Ectodermal cell (in vitro differentiated cells): Measurements from ENCODE around the gene PNPLA6.

Source experiments
- H3K27ac ChIP-seq: 2 replicates; pipeline ENCODE4 v1.7.0; 2013; ENCODE audit warnings: mild to moderate bottlenecking, low read depth, low read length; ENCODE audit not compliant: insufficient read depth, poor library complexity, severe bottlenecking
- H3K27me3 ChIP-seq: 2 replicates; pipeline ENCODE4 v1.7.0; 2013; ENCODE audit warnings: mild to moderate bottlenecking, low read length; ENCODE audit not compliant: insufficient read depth, control insufficient read depth, poor library complexity, severe bottlenecking
- H3K36me3 ChIP-seq: one replicate; pipeline ENCODE4 v1.7.0; 2013; ENCODE audit warnings: low read length; ENCODE audit not compliant: control insufficient read depth, insufficient read depth
- H3K4me1 ChIP-seq: one replicate; pipeline ENCODE4 v1.7.0; 2013; ENCODE audit warnings: low read length; ENCODE audit not compliant: control insufficient read depth, insufficient read depth
- H3K4me3 ChIP-seq: 2 replicates; pipeline ENCODE4 v1.7.0; 2013; ENCODE audit warnings: low read depth, low read length, control low read depth; ENCODE audit not compliant: insufficient read depth
- H3K9me3 ChIP-seq: 2 replicates; pipeline ENCODE4 v1.7.0; 2013; ENCODE audit warnings: mild to moderate bottlenecking, low read length, moderate library complexity; ENCODE audit not compliant: control insufficient read depth
- WGBS, 2 experiments: methylation state at CpG; one replicate each; pipeline ENCODE4 v1.1.7; 2013; ENCODE audit warnings: missing lambda C conversion rate in 2 of 2; 5-methylcytosine and 5-hydroxymethylcytosine counted together

The PNPLA6 gene

DNA sequence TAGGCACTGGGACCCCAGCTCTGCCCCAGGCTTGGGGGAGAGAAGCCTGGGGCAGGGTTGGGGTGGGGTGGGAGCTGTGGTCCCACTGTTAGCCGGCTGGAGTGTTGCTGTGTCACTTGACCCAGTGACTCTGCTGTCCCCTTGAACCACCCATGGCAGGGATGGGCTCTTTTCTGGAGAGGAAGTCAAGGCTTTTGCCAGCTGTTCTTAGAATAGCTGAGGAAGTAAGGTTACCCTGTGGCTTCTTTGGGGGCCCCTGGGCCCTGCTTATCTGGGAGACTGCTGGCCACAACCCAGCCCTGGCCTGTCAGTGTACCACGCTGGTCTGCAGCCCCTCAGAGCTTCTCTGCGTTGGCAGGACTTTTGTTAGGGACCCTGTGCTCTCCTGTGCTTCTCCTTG lies 9.1 kb downstream of the PNPLA6 start:
- 93 to 97% methylated on average over 3 of the region's 3 CpGs for WGBS, 2 experiments
- no peak overlapping the region for H3K4me3 ChIP-seq
- H3K9me3 ChIP-seq: no peaks in the 10 kb centered on the region
- no peak overlapping the region for H3K27ac ChIP-seq
- peaks cover 7% of the 10 kb centered on the region for H3K36me3 ChIP-seq
- no peaks in the 10 kb centered on the region for H3K4me1 ChIP-seq
- H3K27me3 ChIP-seq: no peaks in the 10 kb centered on the region

DNA sequence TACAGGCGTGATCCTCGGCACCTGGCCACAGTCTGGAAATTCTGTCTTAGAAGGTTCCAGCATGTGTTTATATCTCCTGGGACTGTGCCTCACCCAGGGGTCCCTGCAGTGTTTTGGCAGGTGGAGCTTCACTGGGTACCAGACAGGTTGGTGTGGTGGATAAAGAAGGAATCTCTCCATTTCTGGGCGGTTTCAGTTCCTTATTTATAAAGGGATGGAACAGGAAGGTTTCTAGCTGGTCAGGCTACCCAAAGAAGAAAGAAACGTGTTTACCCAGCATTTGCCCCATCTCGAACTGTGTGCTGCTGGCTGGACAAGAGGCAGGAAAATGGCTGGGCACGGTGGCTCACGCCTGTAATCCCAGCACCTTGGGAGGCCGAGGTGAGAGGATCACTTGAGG lies 9.8 kb downstream of the PNPLA6 start:
- H3K36me3 ChIP-seq: peaks cover 7% of the 10 kb centered on the region
- WGBS, 2 experiments: 90 to 94% methylated on average over 8 of the region's 8 CpGs
- no peak overlapping the region for H3K4me3 ChIP-seq
- H3K27ac ChIP-seq: no peak overlapping the region
- no peaks in the 10 kb centered on the region for H3K9me3 ChIP-seq
- no peaks in the 10 kb centered on the region for H3K27me3 ChIP-seq
- no peaks in the 10 kb centered on the region for H3K4me1 ChIP-seq

DNA sequence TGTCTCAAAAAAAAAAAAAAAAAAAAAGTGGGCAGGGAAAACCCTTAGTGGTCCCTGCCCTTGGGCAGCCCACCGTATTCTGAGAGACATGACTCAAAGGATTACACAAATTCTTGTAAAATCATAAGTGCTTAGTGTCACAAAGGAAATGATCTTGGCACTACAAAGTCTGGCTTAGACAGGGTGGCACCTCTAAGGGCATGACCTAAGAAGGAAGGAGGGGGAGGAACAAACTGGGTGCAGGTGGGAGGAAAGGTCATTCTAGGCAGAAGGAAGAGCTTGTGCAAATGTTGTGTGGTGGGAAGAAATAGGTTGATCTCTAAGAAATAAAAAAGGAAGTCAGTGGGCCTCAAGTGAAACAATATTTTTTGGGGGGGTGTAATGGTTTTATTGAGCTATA lies 10.4 kb downstream of the PNPLA6 start:
- 93 to 100% methylated on average over 1 of the region's 1 CpG for WGBS, 2 experiments
- no peaks in the 10 kb centered on the region for H3K4me1 ChIP-seq
- no peaks in the 10 kb centered on the region for H3K27me3 ChIP-seq
- H3K36me3 ChIP-seq: peaks cover 7% of the 10 kb centered on the region
- H3K27ac ChIP-seq: no peak overlapping the region
- H3K4me3 ChIP-seq: no peak overlapping the region
- no peaks in the 10 kb centered on the region for H3K9me3 ChIP-seq

DNA sequence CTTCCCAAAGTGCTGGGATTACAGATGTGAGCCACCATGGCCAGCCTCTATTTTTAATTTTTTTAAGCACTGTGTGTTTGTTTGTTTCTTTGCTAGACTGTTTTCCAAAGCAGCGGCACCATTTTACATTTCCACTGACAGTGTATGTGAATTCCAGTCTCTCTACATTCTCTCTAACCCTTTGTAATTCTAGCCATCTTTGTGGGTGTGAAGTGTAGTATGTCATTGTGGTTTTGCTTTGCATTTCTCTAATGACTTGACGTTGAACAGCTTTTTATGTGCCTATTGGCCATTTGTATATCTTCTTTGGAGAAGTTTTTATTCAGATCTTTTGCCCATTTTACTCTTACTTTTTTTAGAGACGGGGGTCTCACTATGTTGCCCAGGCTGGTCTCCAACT lies 11.6 kb downstream of the PNPLA6 start:
- Histone ChIP-seq H3K4me1 (no peaks in the 10 kb centered on the region), H3K27me3 (no peaks in the 10 kb centered on the region), H3K9me3 (no peaks in the 10 kb centered on the region), H3K36me3 (peaks cover 4% of the 10 kb centered on the region), H3K4me3 (no peak overlapping the region), H3K27ac (no peak overlapping the region)
- WGBS, 2 experiments: 88 to 96% methylated on average over 3 of the region's 3 CpGs

DNA sequence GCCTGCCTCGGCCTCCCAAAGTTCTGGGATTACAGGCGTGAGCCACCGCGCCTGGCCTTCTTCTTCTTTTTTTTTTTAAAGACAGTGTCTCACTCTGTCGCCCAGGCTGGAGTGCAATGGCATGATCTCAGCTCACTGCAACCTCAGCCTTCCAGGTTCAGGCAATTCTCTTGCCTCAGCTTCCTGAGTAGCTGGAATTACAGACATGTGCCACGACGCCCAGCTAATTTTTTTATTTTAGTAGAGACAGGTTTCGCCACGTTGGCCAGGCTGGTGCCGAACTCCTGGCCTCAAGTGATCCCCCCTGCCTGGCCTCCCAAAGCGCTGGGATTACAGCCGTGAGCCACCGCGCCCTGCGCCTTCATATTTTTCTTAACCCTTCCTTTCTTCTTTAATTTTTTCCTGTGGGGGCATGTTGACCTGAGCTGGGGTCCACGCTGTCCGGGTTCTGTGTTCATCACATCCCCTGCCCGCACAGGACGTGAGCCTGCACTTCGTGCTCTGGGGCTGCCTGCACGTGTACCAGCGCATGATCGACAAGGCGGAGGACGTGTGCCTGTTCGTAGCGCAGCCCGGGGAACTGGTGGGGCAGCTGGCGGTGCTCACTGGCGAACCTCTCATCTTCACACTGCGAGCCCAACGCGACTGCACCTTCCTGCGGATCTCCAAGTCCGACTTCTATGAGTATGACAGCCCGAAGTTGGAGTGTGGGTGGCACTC lies 14.1 kb downstream of the PNPLA6 start:
- H3K9me3 ChIP-seq: no peaks in the 10 kb centered on the region
- no peaks in the 10 kb centered on the region for H3K4me1 ChIP-seq
- no peak overlapping the region for H3K4me3 ChIP-seq
- no peaks in the 10 kb centered on the region for H3K36me3 ChIP-seq
- no peaks in the 10 kb centered on the region for H3K27me3 ChIP-seq
- no peak overlapping the region for H3K27ac ChIP-seq
- 93 to 94% methylated on average over 36 of the region's 36 CpGs for WGBS, 2 experiments

DNA sequence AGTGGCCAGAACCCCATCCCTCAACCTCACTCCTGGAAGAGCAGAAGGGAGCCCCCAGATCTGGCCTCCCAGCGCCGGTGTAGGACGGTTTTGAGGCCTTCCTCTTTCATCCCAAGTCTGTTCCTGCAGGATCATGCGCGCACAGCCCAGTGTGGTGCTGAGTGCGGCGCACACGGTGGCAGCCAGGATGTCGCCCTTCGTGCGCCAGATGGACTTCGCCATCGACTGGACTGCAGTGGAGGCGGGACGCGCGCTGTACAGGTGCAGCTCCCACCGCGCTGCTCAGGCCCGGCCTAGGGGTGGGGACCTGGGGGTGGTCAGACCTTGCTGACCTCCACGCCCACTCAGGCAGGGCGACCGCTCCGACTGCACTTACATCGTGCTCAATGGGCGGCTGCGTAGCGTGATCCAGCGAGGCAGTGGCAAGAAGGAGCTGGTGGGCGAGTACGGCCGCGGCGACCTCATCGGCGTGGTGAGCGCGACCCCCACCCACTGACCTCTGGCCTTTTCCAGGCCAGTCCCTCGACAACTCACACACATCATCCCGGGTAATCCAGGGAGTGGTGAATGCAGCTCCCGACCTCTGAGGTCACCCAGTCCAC lies 14.8 kb downstream of the PNPLA6 start:
- Histone ChIP-seq H3K27ac (no peak overlapping the region), H3K36me3 (peaks cover 2% of the 10 kb centered on the region), H3K4me3 (no peak overlapping the region), H3K9me3 (no peaks in the 10 kb centered on the region), H3K4me1 (no peaks in the 10 kb centered on the region), H3K27me3 (no peaks in the 10 kb centered on the region)
- WGBS, 2 experiments: 96 to 97% methylated on average over 41 of the region's 41 CpGs

DNA sequence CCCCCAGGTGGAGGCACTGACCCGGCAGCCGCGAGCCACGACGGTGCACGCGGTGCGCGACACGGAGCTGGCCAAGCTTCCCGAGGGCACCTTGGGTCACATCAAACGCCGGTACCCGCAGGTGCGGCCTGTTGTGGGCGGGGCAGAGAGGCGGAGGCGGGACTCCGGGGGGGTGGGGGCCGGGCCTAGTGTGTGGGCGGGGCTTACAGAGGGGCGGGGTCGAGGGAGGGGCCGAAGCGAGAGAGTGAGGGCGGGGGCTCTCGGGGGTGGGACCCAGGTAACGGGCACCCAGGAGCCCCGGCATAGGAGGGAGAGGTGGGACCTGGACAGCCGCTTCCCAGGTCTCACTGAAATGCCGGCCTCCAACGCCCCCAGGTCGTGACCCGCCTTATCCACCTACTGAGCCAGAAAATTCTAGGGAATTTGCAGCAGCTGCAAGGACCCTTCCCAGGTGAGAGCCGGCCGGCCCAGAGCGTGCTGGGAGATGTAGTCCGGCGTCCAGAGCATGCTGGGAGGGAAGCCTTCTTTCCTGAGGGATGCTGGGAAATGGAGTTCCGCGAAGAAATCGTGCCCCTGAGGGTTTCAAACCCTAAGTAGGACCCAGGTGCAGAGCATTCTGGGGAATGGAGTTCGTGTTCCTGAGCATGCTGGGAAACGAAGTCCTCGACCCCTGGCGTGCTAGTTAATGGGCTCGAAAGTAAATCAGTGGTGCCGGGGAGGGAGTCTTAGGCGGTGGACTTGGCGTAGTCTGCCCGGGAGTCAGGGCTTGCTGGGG lies 15.7 kb downstream of the PNPLA6 start:
- WGBS, 2 experiments: 45 to 46% methylated on average over 51 of the region's 51 CpGs
- H3K36me3 ChIP-seq: peaks cover 9% of the 10 kb centered on the region

DNA sequence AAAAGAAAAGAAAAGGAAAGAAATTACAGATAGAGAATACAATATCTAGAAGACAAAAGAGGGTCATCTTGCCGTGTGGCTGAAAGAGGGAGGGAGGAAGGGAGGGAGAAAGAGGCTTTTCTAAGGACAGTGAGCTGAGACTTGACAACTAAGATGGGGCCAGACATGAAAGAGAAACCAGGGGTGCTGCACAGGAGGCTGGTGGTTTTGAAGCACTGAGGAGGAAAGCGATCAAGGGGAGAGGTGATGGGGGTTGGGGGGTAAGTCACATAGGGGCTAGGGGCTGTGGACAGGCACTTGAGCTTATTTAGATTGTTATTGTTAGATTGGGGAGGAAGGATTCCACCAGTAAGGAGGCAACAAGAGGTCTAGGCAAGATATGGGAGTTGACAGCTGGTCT lies 17.3 kb downstream of the PNPLA6 start:
- H3K27me3 ChIP-seq: no peaks in the 10 kb centered on the region
- H3K27ac ChIP-seq: no peak overlapping the region
- H3K36me3 ChIP-seq: peaks cover 15% of the 10 kb centered on the region
- 89 to 90% methylated on average over 2 of the region's 2 CpGs for WGBS, 2 experiments
- H3K4me3 ChIP-seq: no peak overlapping the region
- no peaks in the 10 kb centered on the region for H3K9me3 ChIP-seq
- H3K4me1 ChIP-seq: no peaks in the 10 kb centered on the region

More for the DNA sequence above, 15.7 kb downstream of the PNPLA6 start:
- H3K27ac ChIP-seq: no peak overlapping the region
- peak overlapping the region; percentile 30 for H3K4me3 ChIP-seq
- no peaks in the 10 kb centered on the region for H3K9me3 ChIP-seq
- no peaks in the 10 kb centered on the region for H3K4me1 ChIP-seq
- no peaks in the 10 kb centered on the region for H3K27me3 ChIP-seq

DNA sequence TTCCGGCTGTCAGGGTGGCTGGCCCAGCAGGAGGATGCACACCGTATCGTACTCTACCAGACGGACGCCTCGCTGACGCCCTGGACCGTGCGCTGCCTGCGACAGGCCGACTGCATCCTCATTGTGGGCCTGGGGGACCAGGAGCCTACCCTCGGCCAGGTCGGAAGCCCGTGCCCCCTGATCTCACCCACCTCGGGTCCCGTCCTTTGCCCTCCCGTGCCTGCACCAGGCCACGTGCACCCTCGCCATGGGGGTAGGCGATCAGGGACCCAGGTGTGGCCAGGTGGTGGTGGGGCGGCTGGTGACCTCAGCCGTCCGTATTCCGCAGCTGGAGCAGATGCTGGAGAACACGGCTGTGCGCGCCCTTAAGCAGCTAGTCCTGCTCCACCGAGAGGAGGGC lies 19.0 kb downstream of the PNPLA6 start:
- Histone ChIP-seq H3K27me3 (no peaks in the 10 kb centered on the region), H3K9me3 (no peaks in the 10 kb centered on the region), H3K36me3 (peaks cover 15% of the 10 kb centered on the region), H3K4me1 (no peaks in the 10 kb centered on the region), H3K27ac (no peak overlapping the region), H3K4me3 (no peak overlapping the region)
- 95 to 96% methylated on average over 28 of the region's 28 CpGs for WGBS, 2 experiments
